HL-60 (cell line): ENCODE data around the gene ELOVL6.

Source experiments
- POLR2AphosphoS5 ChIP-seq: IDR thresholded peaks from 2 replicates; pipeline ENCODE4 v1.6.1; 2012; ENCODE audit warnings: low read depth
- TF ChIP-seq, protein P1 (sequence below): IDR thresholded peaks from one replicate; pipeline ENCODE4 v1.5.1; 2011; ENCODE audit warnings: low read length, control low read depth, inconsistent platforms; ENCODE audit not compliant: insufficient read depth

GRCh38 chr4:110200689-110201088, 2.3 kb upstream of the ELOVL6 start:
- no peak for TF ChIP-seq POLR2AphosphoS5
- TF ChIP-seq, protein P1, sequence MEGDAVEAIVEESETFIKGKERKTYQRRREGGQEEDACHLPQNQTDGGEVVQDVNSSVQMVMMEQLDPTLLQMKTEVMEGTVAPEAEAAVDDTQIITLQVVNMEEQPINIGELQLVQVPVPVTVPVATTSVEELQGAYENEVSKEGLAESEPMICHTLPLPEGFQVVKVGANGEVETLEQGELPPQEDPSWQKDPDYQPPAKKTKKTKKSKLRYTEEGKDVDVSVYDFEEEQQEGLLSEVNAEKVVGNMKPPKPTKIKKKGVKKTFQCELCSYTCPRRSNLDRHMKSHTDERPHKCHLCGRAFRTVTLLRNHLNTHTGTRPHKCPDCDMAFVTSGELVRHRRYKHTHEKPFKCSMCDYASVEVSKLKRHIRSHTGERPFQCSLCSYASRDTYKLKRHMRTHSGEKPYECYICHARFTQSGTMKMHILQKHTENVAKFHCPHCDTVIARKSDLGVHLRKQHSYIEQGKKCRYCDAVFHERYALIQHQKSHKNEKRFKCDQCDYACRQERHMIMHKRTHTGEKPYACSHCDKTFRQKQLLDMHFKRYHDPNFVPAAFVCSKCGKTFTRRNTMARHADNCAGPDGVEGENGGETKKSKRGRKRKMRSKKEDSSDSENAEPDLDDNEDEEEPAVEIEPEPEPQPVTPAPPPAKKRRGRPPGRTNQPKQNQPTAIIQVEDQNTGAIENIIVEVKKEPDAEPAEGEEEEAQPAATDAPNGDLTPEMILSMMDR = no peak
